Tibial artery (tissue), 4 donors: Measurements from ENCODE around the gene C1QTNF4.

Experiments
- DNase-seq, 2 donors: peaks; one replicate each; pipeline ENCODE4 v3.0.0-alpha.2; 2019
- H3K27ac ChIP-seq, 2 donors: fragments of 200-600 bp; sonication (generic) in 1 of 2; 1 replicate in 1 of 2; 2 replicates in 1 of 2; pipeline ENCODE4 v1.5.1; 2018 to 2019; ENCODE audit warnings: mild to moderate bottlenecking in 1 of 2
- H3K27me3 ChIP-seq, 2 donors: fragments of 200-600 bp; sonication (generic) in 1 of 2; one replicate each; pipeline versions ENCODE4 v1.5.1 to v1.6.0; 2016 to 2019
- H3K36me3 ChIP-seq, 3 donors: fragments of 200-600 bp; sonication (generic) in 2 of 3; one replicate each; pipeline ENCODE4 v1.5.1; 2016 to 2019; ENCODE audit warnings: mild to moderate bottlenecking in 2 of 3
- H3K4me1 ChIP-seq, 4 donors: fragments of 200-600 bp; sonication (generic) in 2 of 4; 1 replicate in 3 of 4; 2 replicates in 1 of 4; pipeline ENCODE4 v1.5.1; 2016 to 2019
- H3K4me3 ChIP-seq, 2 donors: fragments of 200-600 bp; sonication (generic) in 1 of 2; 1 replicate in 1 of 2; 2 replicates in 1 of 2; pipeline ENCODE4 v1.5.1; 2018 to 2019; ENCODE audit warnings: mild to moderate bottlenecking in 2 of 2
- H3K9me3 ChIP-seq, 3 donors: fragments of 200-600 bp; sonication (generic) in 1 of 3; one replicate each; pipeline ENCODE4 v1.5.1; 2016 to 2019
- CTCF ChIP-seq, 2 experiments: fragments of 200-600 bp in 1 of 2; fragments of 450-650 bp in 1 of 2; IDR thresholded peaks; one replicate each; pipeline ENCODE4 v1.5.1; 2017 to 2019; ENCODE audit warnings: antibody characterized with exemption in 2 of 2, mild to moderate bottlenecking in 1 of 2, moderate library complexity in 1 of 2
- intact Hi-C: fragments of 100-400 bp; cut with DNase I; formaldehyde crosslinking; loops from one replicate; pipeline ENCODE4 v1.15.0; 2023; ENCODE audit warnings: low total_unique reads

The C1QTNF4 gene

GRCh38 chr11:47615249-47615648, 21.0 kb upstream of the C1QTNF4 start:
- H3K4me1 ChIP-seq = no peaks in the 10 kb centered on the region
- H3K27ac ChIP-seq = no peak overlapping the region
- H3K36me3 ChIP-seq = peaks cover 15 to 58% (median 28%) of the 10 kb centered on the region in 3 donors
- H3K27me3 ChIP-seq = no peaks in the 10 kb centered on the region
- no peak for DNase-seq
- TF ChIP-seq CTCF (IDR thresholded peaks at IDR 0.05) = no peak
- H3K9me3 ChIP-seq = no peaks in the 10 kb centered on the region
- intact Hi-C loops = no loop called here
- no peak overlapping the region for H3K4me3 ChIP-seq

GRCh38 chr11:47611348-47611794, 17.2 kb upstream of the C1QTNF4 start:
- H3K27me3 ChIP-seq = no peaks in the 10 kb centered on the region
- DNase-seq = peak in 1 of 2 donors; percentile 48
- H3K4me1 ChIP-seq = peaks cover 0 to 21% (median 3%) of the 10 kb centered on the region in 4 donors
- intact Hi-C loops = no loop called here
- H3K9me3 ChIP-seq = no peaks in the 10 kb centered on the region
- no peak for TF ChIP-seq CTCF (IDR thresholded peaks at IDR 0.05)
- H3K27ac ChIP-seq = no peak overlapping the region
- H3K36me3 ChIP-seq = peaks cover 0 to 29% (median 0%) of the 10 kb centered on the region in 3 donors
- no peak overlapping the region for H3K4me3 ChIP-seq

GRCh38 chr11:47609675-47610074, 15.5 kb upstream of the C1QTNF4 start:
- intact Hi-C loops = no loop called here
- no peak overlapping the region for H3K4me3 ChIP-seq
- no peak overlapping the region for H3K27ac ChIP-seq
- H3K4me1 ChIP-seq = peaks cover 0 to 23% (median 3%) of the 10 kb centered on the region in 4 donors
- no peaks in the 10 kb centered on the region for H3K9me3 ChIP-seq
- no peaks in the 10 kb centered on the region for H3K27me3 ChIP-seq
- H3K36me3 ChIP-seq = peaks cover 0 to 19% (median 0%) of the 10 kb centered on the region in 3 donors
- TF ChIP-seq CTCF (IDR thresholded peaks at IDR 0.05) = no peak
- DNase-seq = peak in 1 of 2 donors; percentile 29

- peak; percentile 74 to 76 for DNase-seq
- intact Hi-C loops = no loop called here
Measured at GRCh38 chr11:47607380-47607779, 13.2 kb upstream of the C1QTNF4 start.

GRCh38 chr11:47606731-47607130, 12.5 kb upstream of the C1QTNF4 start:
- no peaks in the 10 kb centered on the region for H3K9me3 ChIP-seq
- no peak for TF ChIP-seq CTCF (IDR thresholded peaks at IDR 0.05)
- no peak overlapping the region for H3K4me3 ChIP-seq
- peak in 1 of 2 donors; percentile 63 for DNase-seq
- intact Hi-C loops = no loop called here
- H3K36me3 ChIP-seq = peaks cover 0 to 19% (median 0%) of the 10 kb centered on the region in 3 donors
- no peaks in the 10 kb centered on the region for H3K27me3 ChIP-seq
- H3K4me1 ChIP-seq = peaks cover 0 to 23% (median 3%) of the 10 kb centered on the region in 4 donors
- peak overlapping the region in 1 of 2 donors; percentile 7 for H3K27ac ChIP-seq

More at GRCh38 chr11:47607380-47607779, 13.2 kb upstream of the C1QTNF4 start:
- H3K36me3 ChIP-seq = peaks cover 0 to 19% (median 0%) of the 10 kb centered on the region in 3 donors
- peaks cover 0 to 23% (median 3%) of the 10 kb centered on the region in 4 donors for H3K4me1 ChIP-seq
- no peak for TF ChIP-seq CTCF (IDR thresholded peaks at IDR 0.05)
- H3K27ac ChIP-seq = peak overlapping the region in 1 of 2 donors; percentile 7
- no peaks in the 10 kb centered on the region for H3K9me3 ChIP-seq
- no peaks in the 10 kb centered on the region for H3K27me3 ChIP-seq
- no peak overlapping the region for H3K4me3 ChIP-seq
